Neural cell (in vitro differentiated cells): ENCODE results near the gene FLYWCH2. TPM values are rescaled to one million over a fixed set of nuclear protein-coding genes. Genes with fewer than 3 reads are reported as not detected.

Experiments used
- H2AFZ ChIP-seq: fragments of 200-600, 300-800 bp; sonication (generic), shearing (Covaris generic); 2 replicates; pipeline ENCODE4 v1.6.0; 2014; ENCODE audit warnings: low read depth, mild to moderate bottlenecking, antibody characterized with exemption, low read length, moderate library complexity
- H3F3A ChIP-seq: fragments of 200-600 bp; shearing (Covaris generic); 2 replicates; pipeline ENCODE4 v1.6.1; 2016; ENCODE audit warnings: mild to moderate bottlenecking, moderate library complexity, mixed read lengths, antibody characterized with exemption, low read length; ENCODE audit not compliant: insufficient read depth, poor library complexity, severe bottlenecking
- H3K27ac ChIP-seq: fragments of 200-600, 300-800 bp; sonication (generic), shearing (Covaris generic); 2 replicates; pipeline ENCODE4 v1.5.1; 2014; ENCODE audit warnings: mild to moderate bottlenecking, low read length, moderate library complexity
- H3K27me3 ChIP-seq: fragments of 300-800, 200-600 bp; sonication (generic), shearing (Covaris generic); 2 replicates; pipeline ENCODE4 v1.6.0; 2014; ENCODE audit warnings: mild to moderate bottlenecking, low read depth, low read length, moderate library complexity; ENCODE audit not compliant: insufficient read depth
- H3K36me3 ChIP-seq: fragments of 300-800, 200-600 bp; sonication (generic), shearing (Covaris generic); 2 replicates; pipeline ENCODE4 v1.5.1; 2014; ENCODE audit warnings: mild to moderate bottlenecking, antibody characterized with exemption, low read length, moderate library complexity; ENCODE audit not compliant: insufficient read depth
- H3K4me2 ChIP-seq: fragments of 300-800, 200-600 bp; sonication (generic), shearing (Covaris generic); 2 replicates; pipeline ENCODE4 v1.6.0; 2014; ENCODE audit warnings: mild to moderate bottlenecking, low read length
- H3K4me3 ChIP-seq: fragments of 300-800, 200-600 bp; sonication (generic), shearing (Covaris generic); 2 replicates; pipeline ENCODE4 v1.5.1; 2014; ENCODE audit warnings: mild to moderate bottlenecking, low read length, moderate library complexity
- H3K79me2 ChIP-seq: fragments of 200-600 bp; shearing (Covaris generic); replicated peaks from 2 replicates; pipeline ENCODE4 v1.6.0; 2014; ENCODE audit warnings: mild to moderate bottlenecking, low read length, moderate library complexity; ENCODE audit not compliant: insufficient read depth
- H3K9ac ChIP-seq: fragments of 300-800, 200-600 bp; sonication (generic), shearing (Covaris generic); 2 replicates; pipeline ENCODE4 v1.6.1; 2016; ENCODE audit warnings: mild to moderate bottlenecking, low read length, mixed read lengths
- H3K9me2 ChIP-seq: fragments of 200-600 bp; shearing (Covaris generic); 2 replicates; pipeline ENCODE4 v1.6.1; 2016; ENCODE audit warnings: mild to moderate bottlenecking, low read length, mixed read lengths; ENCODE audit not compliant: insufficient read depth
- H3K9me3 ChIP-seq: fragments of 200-600, 300-800 bp; sonication (generic), shearing (Covaris generic); 2 replicates; pipeline ENCODE4 v1.6.1; 2016; ENCODE audit warnings: mild to moderate bottlenecking, mixed run types, low read length, moderate library complexity, mixed read lengths
- H4K20me1 ChIP-seq: fragments of 200-600 bp; shearing (Covaris generic); 2 replicates; pipeline ENCODE4 v1.6.1; 2016; ENCODE audit warnings: mild to moderate bottlenecking, mixed run types; ENCODE audit not compliant: insufficient read depth
- EP300 ChIP-seq: fragments of 450-650 bp; conservative IDR thresholded peaks from 2 replicates; pipeline ENCODE4 v1.6.1; 2014; ENCODE audit warnings: antibody characterized with exemption, mild to moderate bottlenecking, moderate library complexity; ENCODE audit not compliant: poor library complexity, severe bottlenecking
- EZH2 ChIP-seq: fragments of 200-600, 300-800 bp; shearing (Covaris generic), sonication (generic); IDR thresholded peaks from 2 replicates; pipeline ENCODE4 v1.6.1; 2014; ENCODE audit warnings: antibody characterized with exemption, low read length, borderline replicate concordance, mild to moderate bottlenecking; ENCODE audit not compliant: insufficient read depth, poor library complexity, severe bottlenecking
- MXI1 ChIP-seq: fragments of 450-650 bp; conservative IDR thresholded peaks from 2 replicates; pipeline ENCODE4 v1.6.1; 2014; ENCODE audit warnings: antibody characterized with exemption, mild to moderate bottlenecking; ENCODE audit not compliant: poor library complexity, severe bottlenecking
- POLR2AphosphoS5 ChIP-seq: IDR thresholded peaks from 2 replicates; pipeline ENCODE4 v1.6.1; 2012
- RAD21 ChIP-seq: fragments of 450-650 bp; conservative IDR thresholded peaks from 2 replicates; pipeline ENCODE4 v1.6.1; 2014; ENCODE audit warnings: antibody characterized with exemption, mild to moderate bottlenecking, moderate library complexity
- REST ChIP-seq: IDR thresholded peaks from 2 replicates; pipeline ENCODE4 v1.6.1; 2012; ENCODE audit warnings: borderline replicate concordance
- SMC3 ChIP-seq: fragments of 450-650 bp; conservative IDR thresholded peaks from 2 replicates; pipeline ENCODE4 v1.6.1; 2014; ENCODE audit warnings: antibody characterized with exemption, mild to moderate bottlenecking, moderate library complexity; ENCODE audit not compliant: poor library complexity
- TAF1 ChIP-seq: IDR thresholded peaks from 2 replicates; pipeline ENCODE4 v1.6.1; 2012; ENCODE audit warnings: low read depth
- polyA plus RNA-seq: library from polyadenylated mRNA; depleted of rRNA; stranded (reverse); fragments of >200 nt; gene quantifications from 2 replicates; pipeline ENCODE4 v1.2.3, GENCODE V29; 2014
- TF ChIP-seq, protein P1 (sequence below): fragments of 450-650 bp; IDR thresholded peaks from 2 replicates; pipeline ENCODE4 v1.5.1; 2014; ENCODE audit warnings: antibody characterized with exemption, mild to moderate bottlenecking, moderate library complexity; ENCODE audit not compliant: poor library complexity, severe bottlenecking

The FLYWCH2 gene
- polyA plus RNA-seq, 1 donor from 2014 or later, result 193 TPM

DNA sequence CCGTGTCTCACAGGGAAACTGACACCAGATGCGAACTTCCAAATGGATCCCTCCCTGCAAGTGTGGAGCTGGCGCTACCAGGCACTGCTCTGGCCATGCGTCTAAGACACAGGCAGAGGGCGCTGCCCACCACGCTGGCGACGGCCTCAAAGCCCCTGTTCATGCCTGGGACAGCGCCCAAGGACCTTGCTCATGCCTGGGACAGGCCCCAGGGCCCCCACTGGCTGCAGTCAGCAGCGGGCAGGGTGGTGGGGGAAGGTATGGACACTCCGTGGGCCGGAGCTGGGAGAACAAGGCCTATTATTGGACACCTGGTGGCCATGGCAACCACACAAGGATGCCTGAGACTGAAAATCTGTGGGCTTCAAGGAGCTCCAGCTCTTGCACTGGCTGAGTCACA is 44.1 kb upstream of the FLYWCH2 start:
- Histone ChIP-seq H3K79me2 (no peaks in the 10 kb centered on the region), H3K9ac (no peak overlapping the region), H3K4me3 (no peak overlapping the region), H3K27me3 (no peaks in the 10 kb centered on the region), H4K20me1 (no peaks in the 10 kb centered on the region), H3K27ac (no peak overlapping the region), H2AFZ (no peak overlapping the region), H3K4me2 (no peak overlapping the region), H3K9me2 (no peaks in the 10 kb centered on the region), H3F3A (no peaks in the 10 kb centered on the region), H3K36me3 (no peaks in the 10 kb centered on the region), H3K9me3 (no peaks in the 10 kb centered on the region)
- TF ChIP-seq TAF1 (no peak), SMC3 (peak; percentile 74), RAD21 (peak; percentile 69), REST (no peak)
- TF ChIP-seq, protein P1, sequence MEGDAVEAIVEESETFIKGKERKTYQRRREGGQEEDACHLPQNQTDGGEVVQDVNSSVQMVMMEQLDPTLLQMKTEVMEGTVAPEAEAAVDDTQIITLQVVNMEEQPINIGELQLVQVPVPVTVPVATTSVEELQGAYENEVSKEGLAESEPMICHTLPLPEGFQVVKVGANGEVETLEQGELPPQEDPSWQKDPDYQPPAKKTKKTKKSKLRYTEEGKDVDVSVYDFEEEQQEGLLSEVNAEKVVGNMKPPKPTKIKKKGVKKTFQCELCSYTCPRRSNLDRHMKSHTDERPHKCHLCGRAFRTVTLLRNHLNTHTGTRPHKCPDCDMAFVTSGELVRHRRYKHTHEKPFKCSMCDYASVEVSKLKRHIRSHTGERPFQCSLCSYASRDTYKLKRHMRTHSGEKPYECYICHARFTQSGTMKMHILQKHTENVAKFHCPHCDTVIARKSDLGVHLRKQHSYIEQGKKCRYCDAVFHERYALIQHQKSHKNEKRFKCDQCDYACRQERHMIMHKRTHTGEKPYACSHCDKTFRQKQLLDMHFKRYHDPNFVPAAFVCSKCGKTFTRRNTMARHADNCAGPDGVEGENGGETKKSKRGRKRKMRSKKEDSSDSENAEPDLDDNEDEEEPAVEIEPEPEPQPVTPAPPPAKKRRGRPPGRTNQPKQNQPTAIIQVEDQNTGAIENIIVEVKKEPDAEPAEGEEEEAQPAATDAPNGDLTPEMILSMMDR, result peak; percentile 79

DNA sequence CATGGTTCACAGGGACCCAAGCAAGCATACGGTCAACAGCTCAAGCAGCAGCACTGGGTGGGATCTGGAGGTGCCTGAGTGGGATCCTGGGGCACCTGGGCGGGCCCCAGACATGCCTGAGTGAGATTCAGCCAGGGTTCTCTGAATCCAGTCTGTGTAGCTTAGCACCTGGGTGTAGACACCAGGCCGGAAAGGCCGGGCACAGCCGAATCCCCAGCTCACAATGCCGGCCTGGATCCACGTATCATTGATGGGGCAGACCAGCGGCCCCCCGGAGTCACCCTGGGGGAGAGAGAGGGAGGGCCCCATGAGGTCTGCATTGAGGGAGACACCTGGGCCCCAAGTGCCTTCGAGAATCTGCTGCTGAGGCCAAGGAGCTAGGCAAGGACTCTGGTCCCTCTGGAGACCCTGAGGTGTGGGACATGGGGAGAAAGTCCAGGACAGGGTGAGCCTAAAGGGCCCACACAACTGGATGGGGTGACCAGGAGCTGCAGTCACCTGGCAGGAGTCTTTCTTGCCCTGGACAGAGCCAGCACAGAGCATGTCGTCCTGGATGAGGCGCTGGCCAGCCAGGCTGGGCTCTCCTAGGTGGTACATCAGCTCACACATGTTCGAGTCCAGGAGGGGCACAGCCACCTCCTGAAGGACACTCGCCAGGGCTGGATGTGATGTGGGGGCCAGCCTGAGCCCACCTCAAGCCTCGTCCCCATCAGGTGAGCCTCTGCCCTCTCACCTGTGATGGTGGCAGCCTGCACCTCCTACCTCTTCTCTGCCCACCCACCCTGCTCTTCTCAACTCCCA is 43.2 kb upstream of the FLYWCH2 start:
- no peak for TF ChIP-seq SMC3
- TF ChIP-seq MXI1, result no peak
- TF ChIP-seq REST, result no peak
- TF ChIP-seq, protein P1, result no peak
- no peak for TF ChIP-seq EZH2
- TF ChIP-seq RAD21, result no peak
- no peak for TF ChIP-seq EP300
- TF ChIP-seq POLR2AphosphoS5, result no peak
- no peak for TF ChIP-seq TAF1
- no peak overlapping the region for H3K9ac ChIP-seq
- no peak overlapping the region for H3K27ac ChIP-seq
- no peaks in the 10 kb centered on the region for H4K20me1 ChIP-seq
- no peak overlapping the region for H3K4me3 ChIP-seq
- no peaks in the 10 kb centered on the region for H3K36me3 ChIP-seq
- H3K4me2 ChIP-seq, result no peak overlapping the region
- no peaks in the 10 kb centered on the region for H3K9me3 ChIP-seq
- no peaks in the 10 kb centered on the region for H3K9me2 ChIP-seq
- H3F3A ChIP-seq, result no peaks in the 10 kb centered on the region
- no peaks in the 10 kb centered on the region for H3K27me3 ChIP-seq
- no peak overlapping the region for H2AFZ ChIP-seq
- H3K79me2 ChIP-seq, result no peaks in the 10 kb centered on the region
